Stomach (tissue), 4 donors: ENCODE measurements around the gene C5AR2.

Source experiments
- CTCF ChIP-seq, 7 experiments: fragments of 450-650 bp in 4 of 7; fragments of 200-600 bp in 3 of 7; sonication (generic) in 3 of 7; IDR thresholded peaks; one replicate each; pipeline ENCODE4 v1.5.1; 2016 to 2019; ENCODE audit warnings: antibody characterized with exemption in 7 of 7, control low read depth in 2 of 7, mild to moderate bottlenecking in 1 of 7
- EP300 ChIP-seq: sonication (generic); formaldehyde crosslinking; IDR thresholded peaks from one replicate; pipeline ENCODE4 v1.6.1; 2017; ENCODE audit warnings: antibody characterized with exemption
- POLR2A ChIP-seq, 4 donors: fragments of 450-650 bp; IDR thresholded peaks; one replicate each; pipeline ENCODE4 v1.6.1; 2016; ENCODE audit warnings: antibody characterized with exemption in 4 of 4, control low read depth in 2 of 4, mild to moderate bottlenecking in 1 of 4, moderate library complexity in 1 of 4
- POLR2AphosphoS5 ChIP-seq, 3 donors: sonication (generic); formaldehyde crosslinking; IDR thresholded peaks; one replicate each; pipeline ENCODE4 v1.6.1; 2016; ENCODE audit warnings: antibody characterized with exemption in 3 of 3

GRCh38 chr19:47306303-47306702 is 25.7 kb upstream of the C5AR2 start:
- no peak for TF ChIP-seq POLR2AphosphoS5 (IDR thresholded peaks at IDR 0.05)
- TF ChIP-seq CTCF (IDR thresholded peaks at IDR 0.05) = no peak
- TF ChIP-seq EP300 = no peak
- no peak for TF ChIP-seq POLR2A (IDR thresholded peaks at IDR 0.05)
